Measurements from ENCODE around the gene IQSEC1.

Gene IQSEC1

GRCh38 chr3:13028010-13028821 is 45.0 kb downstream of the IQSEC1 start:
- no peak for DNase-seq (ENCODE audit: low spot score)

DNA sequence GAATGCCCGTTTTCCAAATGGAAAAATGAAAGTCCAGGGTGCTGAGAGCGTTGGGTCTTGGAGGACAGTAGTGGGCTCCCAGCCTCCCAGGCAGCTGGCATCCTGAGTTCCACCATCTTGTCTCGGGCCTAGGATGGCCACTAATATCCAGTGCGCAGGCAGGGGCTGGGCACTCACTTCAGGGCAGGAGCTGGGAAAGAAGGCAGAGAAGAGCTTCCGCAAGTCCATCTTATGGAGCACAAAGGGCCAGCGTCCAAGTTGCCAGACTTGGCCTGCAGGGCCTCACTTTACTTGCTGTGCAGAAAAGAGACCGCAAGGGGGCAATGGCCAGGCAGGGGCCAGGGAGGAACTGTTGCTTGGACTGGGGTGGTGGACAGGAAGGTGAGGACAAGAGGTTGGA is 46.1 kb downstream of the IQSEC1 start:
- DNase-seq (ENCODE audit: low spot score) = no peak

GRCh38 chr3:13026534-13026933 is 46.7 kb downstream of the IQSEC1 start:
- DNase-seq (ENCODE audit: low spot score) = no peak

DNA sequence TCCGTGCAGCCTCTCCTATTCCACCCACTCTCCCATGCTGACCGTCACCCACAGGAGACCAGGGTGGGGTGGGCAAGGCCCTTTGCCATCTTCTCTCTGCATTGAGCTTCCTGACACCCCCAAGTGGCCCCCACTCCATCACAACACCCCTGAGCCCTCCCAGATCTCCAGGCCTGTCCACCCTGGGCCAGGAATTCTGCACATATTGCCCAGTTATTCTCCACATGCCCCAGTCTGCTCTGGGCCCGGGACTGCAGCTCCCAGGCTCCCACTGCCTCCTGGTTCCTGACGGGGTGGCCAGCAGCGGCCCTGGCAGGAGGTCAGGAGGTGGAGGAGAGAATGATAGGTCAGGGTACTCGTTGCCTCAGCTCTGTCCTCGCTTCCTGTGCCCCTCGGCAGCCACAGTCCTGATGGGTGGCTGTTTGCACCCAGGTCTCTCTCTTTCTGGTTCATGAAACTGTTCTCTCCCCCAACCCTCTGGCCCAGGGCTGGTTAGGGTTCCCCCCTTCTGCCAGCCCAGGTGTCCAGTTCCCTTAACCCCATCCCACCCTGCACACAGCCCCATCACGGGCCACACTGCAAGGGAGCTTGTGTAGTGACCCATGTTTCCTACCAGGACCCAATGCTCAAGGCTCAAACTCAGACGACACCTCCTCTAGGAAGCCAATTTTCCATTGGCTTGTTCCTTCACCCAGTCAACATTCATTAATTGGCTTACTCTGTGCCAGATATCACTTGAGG is 47.3 kb downstream of the IQSEC1 start:
- no peak for DNase-seq (ENCODE audit: low spot score)

GRCh38 chr3:13025090-13025489 is 48.1 kb downstream of the IQSEC1 start:
- DNase-seq (ENCODE audit: low spot score) = peak; percentile 64

DNA sequence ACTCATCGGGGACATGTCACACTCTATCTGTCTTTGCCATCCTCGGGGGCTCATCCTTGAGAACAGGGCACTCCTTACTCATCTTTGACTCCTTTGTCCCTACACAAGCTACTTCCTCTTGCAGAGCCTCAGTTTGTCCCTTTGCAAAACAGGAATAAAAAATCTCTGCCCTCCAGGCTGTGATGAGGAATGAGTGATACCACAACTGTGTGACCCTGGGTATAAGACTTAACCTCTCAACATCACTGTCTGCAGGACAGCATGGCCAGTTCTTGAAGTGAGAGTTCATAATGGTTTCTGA is 48.5 kb downstream of the IQSEC1 start:
- no peak for DNase-seq (ENCODE audit: low spot score)

DNA sequence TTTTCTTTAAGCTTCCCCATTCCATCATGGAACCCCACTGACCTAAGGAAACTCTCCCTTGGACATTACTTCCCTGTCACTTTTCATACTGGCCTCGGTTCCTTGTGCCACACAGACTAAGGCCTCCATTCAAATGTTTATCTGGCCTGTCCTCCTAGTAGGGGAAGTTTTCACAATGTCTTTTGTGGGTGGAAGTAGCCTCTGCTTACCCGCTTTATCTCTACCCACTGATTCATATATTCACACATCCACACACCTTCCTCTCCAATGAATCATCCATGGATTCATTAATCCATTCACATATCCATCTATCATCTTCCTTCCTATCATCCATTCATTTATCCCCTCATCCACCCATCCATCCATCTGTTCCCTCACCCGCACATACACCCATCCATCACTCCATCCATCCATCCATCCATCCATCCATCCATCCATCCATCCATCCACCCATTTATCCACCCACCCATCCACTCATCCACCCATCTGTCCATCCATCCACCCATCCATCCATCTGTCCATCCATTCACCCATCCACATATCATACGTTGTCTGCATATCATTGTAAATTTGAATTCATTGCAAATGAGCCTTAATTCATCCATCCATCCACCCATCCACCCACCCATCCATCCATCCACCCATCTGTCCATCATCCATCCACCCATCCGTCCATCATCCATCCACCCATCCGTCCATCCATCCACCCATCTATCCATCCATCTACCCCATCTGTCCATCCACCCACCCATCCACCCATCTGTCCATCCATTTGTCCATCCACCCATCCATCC is 49.1 kb downstream of the IQSEC1 start:
- DNase-seq (ENCODE audit: low spot score) = no peak

DNA sequence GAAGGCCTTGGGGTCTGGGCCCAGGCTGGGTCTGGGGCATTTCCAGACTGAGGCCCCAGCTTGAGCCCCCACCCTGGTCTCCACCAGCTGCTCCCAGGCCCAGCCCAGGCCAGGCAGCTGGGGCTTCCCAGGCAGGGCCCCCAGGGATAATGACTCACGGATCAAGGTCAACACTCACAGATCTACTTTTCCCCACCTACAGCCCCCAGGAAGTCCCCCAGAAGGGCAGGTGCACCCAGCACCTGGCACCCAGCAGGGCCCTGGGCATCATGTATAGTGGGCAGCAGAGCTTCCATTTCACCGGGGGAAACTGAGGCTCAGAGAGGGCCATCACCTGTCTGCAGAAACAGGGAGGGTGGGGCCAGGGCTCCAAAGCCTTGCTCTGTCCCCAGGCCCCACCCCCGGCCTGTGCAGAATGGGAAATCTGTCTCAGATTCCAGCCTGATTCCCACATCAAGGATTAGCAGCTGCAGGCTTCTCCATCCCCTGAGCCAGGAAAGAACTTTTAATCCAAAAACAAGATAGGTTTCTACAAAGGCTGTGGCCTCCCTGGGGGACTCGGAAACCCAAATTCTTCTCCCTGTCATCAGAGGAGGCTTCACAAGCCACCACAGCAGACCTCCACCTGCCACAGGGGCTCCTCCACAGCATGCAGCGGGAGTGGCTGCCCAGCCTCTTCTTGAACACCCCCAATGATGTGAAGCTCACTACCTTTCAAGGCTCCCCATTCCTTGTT is 49.8 kb downstream of the IQSEC1 start:
- DNase-seq (ENCODE audit: low spot score) = no peak

- DNase-seq (ENCODE audit: low spot score) = no peak
These were observed 50.6 kb downstream of the IQSEC1 start for GRCh38 chr3:13022348-13023234.

GRCh38 chr3:13021141-13022114 is 51.8 kb downstream of the IQSEC1 start:
- DNase-seq (ENCODE audit: low spot score) = no peak

GRCh38 chr3:13020159-13020750 is 53.0 kb downstream of the IQSEC1 start:
- no peak for DNase-seq (ENCODE audit: low spot score)

DNA sequence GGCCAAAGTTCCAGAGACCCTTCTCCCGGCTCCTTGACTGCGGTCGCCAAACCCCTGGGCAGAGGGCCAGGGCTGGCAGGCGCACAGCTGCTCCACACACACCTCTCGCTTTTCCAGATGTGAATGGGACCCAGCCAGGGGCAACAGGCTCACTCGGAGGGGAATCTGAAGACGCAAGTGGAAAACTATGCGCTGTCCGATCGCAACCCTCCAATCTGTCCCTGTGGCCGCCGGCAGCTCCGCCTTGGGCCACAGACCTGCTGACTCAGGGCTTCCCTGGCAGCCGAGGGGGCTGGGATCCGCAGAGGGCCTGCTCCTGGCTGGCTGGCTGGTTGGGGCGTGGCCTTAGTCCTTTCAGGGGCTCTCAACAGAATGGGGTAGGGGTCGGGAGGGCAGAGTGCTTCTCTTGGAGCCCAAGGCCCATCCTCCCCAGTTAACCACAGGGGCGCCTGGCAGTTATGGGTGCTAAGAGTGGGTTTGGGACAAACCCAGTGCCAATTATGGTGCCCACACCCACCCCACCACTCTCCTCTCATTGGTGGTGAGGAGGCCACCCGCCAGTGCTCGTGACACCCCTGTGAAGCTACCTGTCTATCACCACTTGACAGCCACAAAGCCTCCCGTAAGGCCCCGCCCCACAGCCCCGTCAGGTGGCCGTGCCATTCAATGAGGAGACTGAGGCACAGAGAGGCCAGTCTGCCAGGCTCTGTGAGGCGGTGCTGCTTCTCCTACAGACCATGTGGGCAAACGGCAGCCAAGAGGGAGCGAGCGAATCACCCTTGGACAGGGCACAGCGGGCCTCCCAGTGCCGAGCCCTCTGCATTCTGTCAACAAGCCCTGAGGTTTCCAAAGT is 53.8 kb downstream of the IQSEC1 start:
- no peak for DNase-seq (ENCODE audit: low spot score)

DNA sequence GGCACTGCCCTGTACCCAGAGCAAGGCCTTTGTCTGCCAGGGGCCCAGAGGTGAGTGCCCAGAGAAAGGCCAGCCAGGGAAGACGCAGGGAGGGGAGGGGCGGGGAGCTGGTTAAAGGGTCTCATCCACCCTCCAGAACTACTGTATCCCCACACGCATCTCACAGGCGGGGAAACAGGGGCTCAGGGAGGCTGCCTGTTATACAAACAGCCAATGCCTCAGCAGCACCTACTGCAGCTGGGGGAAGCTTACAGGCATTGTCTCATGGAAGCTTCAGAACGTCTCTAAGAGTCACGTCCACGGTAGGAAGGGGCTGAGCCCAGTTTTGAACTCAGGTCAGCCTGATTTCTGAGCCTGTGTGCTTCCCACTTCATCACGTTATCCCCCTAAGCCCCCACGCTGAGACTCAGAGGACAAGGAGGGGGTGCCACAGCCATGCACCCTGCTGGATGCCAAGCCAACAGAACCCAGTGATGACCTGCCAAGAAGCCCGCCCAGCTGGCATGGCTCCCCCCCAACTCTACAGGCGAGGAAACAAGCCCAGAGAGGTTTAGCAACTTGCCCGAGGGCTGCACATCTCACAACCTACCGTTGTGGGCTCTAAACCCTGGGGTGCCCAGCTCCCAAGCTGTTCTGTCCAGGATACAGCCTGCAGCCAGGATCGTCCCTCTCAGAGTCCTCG is 54.5 kb downstream of the IQSEC1 start:
- DNase-seq (ENCODE audit: low spot score) = no peak

- DNase-seq (ENCODE audit: low spot score) = no peak
These were observed 55.2 kb downstream of the IQSEC1 start for GRCh38 chr3:13018043-13018451.

GRCh38 chr3:13017361-13018042 is 55.7 kb downstream of the IQSEC1 start:
- no peak for DNase-seq (ENCODE audit: low spot score)

DNA sequence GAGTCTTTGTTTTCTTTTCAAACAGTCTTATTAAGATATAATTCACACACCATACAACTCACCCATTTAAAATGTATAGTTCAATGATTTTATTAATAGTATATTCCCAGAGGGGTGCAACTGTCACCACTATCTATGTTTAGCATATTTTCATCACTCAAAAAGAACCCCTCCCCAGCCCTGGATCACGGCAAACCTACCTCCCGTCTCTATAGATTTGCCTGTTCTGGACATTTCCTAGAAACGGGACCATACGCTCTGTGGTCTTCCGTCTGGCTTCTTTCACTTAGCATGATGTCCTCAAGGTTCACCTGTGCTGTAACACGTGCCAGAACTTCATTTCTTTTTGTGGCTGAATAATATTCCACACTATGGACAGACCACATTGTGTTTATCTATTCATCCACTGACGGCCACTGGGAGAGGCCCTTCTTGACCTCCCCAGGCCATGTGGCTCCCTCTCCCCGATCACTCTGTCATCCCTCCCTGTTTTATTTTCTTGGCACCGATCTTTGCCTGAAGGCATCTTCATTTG is 56.4 kb downstream of the IQSEC1 start:
- no peak for DNase-seq (ENCODE audit: low spot score)

DNA sequence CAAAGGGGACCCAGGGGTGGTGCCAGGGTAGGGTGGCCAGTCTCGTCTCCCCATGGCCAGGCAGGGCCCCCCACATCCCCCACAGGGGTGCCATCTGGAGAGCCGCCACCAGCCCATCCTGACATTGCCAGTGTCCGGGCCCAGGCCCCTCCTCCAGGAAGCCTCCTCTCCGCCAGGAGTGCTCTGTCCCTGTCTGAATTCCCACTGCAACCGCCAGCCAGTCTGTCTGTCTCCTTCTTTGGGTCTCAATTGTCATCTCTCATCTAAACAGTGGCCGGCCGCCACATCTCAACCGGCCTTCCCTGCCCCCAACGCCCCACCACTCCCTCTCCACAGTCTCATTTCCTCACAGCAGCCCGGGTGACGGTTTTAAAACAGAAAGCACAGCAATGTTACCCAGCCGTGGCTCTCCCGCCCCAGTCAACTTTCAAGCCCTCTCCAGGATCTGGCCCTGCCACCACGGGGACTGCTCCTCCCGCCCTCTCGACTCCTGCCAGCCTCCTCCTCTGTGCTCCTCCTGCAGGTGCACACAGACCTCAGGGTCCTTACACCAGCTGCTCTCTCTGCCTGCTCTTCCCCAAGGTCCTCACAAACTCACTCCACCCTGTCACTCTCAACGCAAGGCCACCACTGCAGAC is 57.0 kb downstream of the IQSEC1 start:
- DNase-seq (ENCODE audit: low spot score) = peak; percentile 58
